Kidney (tissue), 14 donors: Measurements from ENCODE around the gene EVI5. TPM values are rescaled to one million over a fixed set of nuclear protein-coding genes. Genes with fewer than 3 reads are reported as not detected.

ENCODE experiments used
- DNase-seq, 5 donors: peaks; one replicate each; pipeline ENCODE4 v3.0.0-alpha.2; 2013 to 2020
- FAIRE-seq: peaks from 2 replicates; lab custom pipeline; 2012; peaks lifted over from hg19 to GRCh38; lab: Jason Lieb, UNC
- H3K27ac ChIP-seq, 2 donors: one replicate each; pipeline ENCODE4 v1.7.0; 2013; ENCODE audit warnings: low read depth in 2 of 2, low read length in 2 of 2, inconsistent platforms in 1 of 2
- H3K27me3 ChIP-seq: one replicate; pipeline ENCODE4 v1.7.1; 2013; ENCODE audit warnings: low read length, inconsistent platforms; ENCODE audit not compliant: control insufficient read depth, insufficient read depth
- H3K36me3 ChIP-seq, 3 donors: one replicate each; pipeline versions ENCODE4 v1.7.0 to v1.7.1; 2013; ENCODE audit warnings: low read length in 3 of 3, control low read depth in 1 of 3, inconsistent platforms in 1 of 3; ENCODE audit not compliant: insufficient read depth in 3 of 3, control insufficient read depth in 2 of 3
- H3K4me1 ChIP-seq, 3 donors: one replicate each; pipeline versions ENCODE4 v1.7.0 to v1.7.1; 2013; ENCODE audit warnings: low read length in 3 of 3, inconsistent platforms in 1 of 3, low read depth in 1 of 3; ENCODE audit not compliant: control insufficient read depth in 2 of 3, insufficient read depth in 2 of 3
- H3K4me3 ChIP-seq, 3 donors: one replicate each; pipeline versions ENCODE4 v1.7.0 to v1.8.1; 2013; ENCODE audit warnings: low read length in 3 of 3, control low read depth in 1 of 3, inconsistent platforms in 1 of 3
- H3K9ac ChIP-seq, 3 donors: one replicate each; pipeline versions ENCODE4 v1.7.0 to v1.7.1; 2013; ENCODE audit warnings: low read length in 3 of 3, control low read depth in 1 of 3, inconsistent platforms in 1 of 3
- H3K9me3 ChIP-seq, 3 donors: one replicate each; pipeline versions ENCODE4 v1.7.0 to v1.7.1; 2013; ENCODE audit warnings: low read length in 3 of 3, control low read depth in 1 of 3, inconsistent platforms in 1 of 3; ENCODE audit not compliant: control insufficient read depth in 2 of 3, insufficient read depth in 1 of 3
- intact Hi-C: fragments of 100-400 bp; cut with DNase I; formaldehyde crosslinking; loops from one replicate; pipeline ENCODE4 v1.11.1; 2022
- polyA plus RNA-seq: library from polyadenylated mRNA; stranded (reverse); fragments of 350-450 nt; fragmentation: Illumina TruSeq; extraction: RNeasy Lipid Tissue Mini Kit (QIAGEN cat#74804); gene quantifications from one replicate; pipeline ENCODE4 v1.2.3, GENCODE V29; 2014; ENCODE audit warnings: low read depth, low replicate concordance; ENCODE audit not compliant: insufficient read depth
- total RNA-seq: library from RNA; stranded (reverse); fragmentation: NEBNext Ultra II Directional; extraction: Animal tissue kit (Norgen Biotek cat#: 25700); gene quantifications from one replicate; pipeline ENCODE4 v1.2.1, GENCODE V29; 2021
- TF ChIP-seq, protein P1 (sequence below): IDR thresholded peaks from 3 replicates; pipeline ENCODE4 v1.5.1; 2012; ENCODE audit warnings: mild to moderate bottlenecking, moderate library complexity, borderline replicate concordance; ENCODE audit not compliant: insufficient read depth; ENCODE audit errors: extremely low read depth
- donor health status: control.
- donor health status: control.
- donor health status: control.
- donor health status: control.
- donor health status: control.
- donor health status: DM: yes; HTN: yes; CAD: no.
- donor health status: Normal renal cell carcinoma (clear cell type).

Gene EVI5
- total and polyA plus RNA-seq, 2 donors from 2014 or later: 3.6 to 36.5 TPM

DNA sequence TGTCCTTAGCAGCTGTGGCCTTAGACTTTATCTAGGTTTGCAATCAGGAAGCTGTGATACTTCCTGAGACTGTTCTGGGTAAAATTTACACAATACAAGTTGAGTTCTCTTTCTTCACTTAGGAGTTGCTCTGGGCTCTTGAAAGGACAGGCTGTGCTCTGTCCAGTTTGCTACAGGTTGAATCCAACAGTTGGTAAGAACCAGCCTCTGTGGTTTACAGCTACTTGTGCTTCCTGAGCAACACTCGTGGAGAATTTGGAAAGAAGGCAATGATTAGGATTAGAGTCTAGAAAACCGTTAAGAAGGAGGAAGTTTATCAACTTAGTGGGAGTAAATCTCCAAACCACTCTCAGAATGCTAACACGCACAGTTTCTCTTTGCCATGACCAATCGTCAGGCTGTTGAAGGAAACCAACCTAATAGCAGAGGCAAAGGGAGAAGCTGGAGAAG lies 325.0 kb downstream of the EVI5 start:
- Histone ChIP-seq H3K4me3 (no peak overlapping the region), H3K27ac (no peak overlapping the region), H3K36me3 (no peaks in the 10 kb centered on the region), H3K9ac (no peak overlapping the region), H3K27me3 (no peaks in the 10 kb centered on the region), H3K4me1 (no peaks in the 10 kb centered on the region), H3K9me3 (no peaks in the 10 kb centered on the region)
- no peak for FAIRE-seq
- DNase-seq: no peak
- intact Hi-C loops: no loop called here
- TF ChIP-seq, protein P1, sequence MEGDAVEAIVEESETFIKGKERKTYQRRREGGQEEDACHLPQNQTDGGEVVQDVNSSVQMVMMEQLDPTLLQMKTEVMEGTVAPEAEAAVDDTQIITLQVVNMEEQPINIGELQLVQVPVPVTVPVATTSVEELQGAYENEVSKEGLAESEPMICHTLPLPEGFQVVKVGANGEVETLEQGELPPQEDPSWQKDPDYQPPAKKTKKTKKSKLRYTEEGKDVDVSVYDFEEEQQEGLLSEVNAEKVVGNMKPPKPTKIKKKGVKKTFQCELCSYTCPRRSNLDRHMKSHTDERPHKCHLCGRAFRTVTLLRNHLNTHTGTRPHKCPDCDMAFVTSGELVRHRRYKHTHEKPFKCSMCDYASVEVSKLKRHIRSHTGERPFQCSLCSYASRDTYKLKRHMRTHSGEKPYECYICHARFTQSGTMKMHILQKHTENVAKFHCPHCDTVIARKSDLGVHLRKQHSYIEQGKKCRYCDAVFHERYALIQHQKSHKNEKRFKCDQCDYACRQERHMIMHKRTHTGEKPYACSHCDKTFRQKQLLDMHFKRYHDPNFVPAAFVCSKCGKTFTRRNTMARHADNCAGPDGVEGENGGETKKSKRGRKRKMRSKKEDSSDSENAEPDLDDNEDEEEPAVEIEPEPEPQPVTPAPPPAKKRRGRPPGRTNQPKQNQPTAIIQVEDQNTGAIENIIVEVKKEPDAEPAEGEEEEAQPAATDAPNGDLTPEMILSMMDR: no peak

Other genes with a start within 250 kb of the EVI5 start
- 786 TPM for gene RPL5, start 46.9 kb upstream of the EVI5 start, total RNA-seq
- gene RPL5, start 46.9 kb upstream of the EVI5 start, polyA plus RNA-seq: 1,286 TPM
- 4.0 TPM for gene DIPK1A, start 176.4 kb upstream of the EVI5 start, total RNA-seq
- 6.1 TPM for gene DIPK1A, start 176.4 kb upstream of the EVI5 start, polyA plus RNA-seq